Sigmoid colon (tissue), 7 donors: Measurements from ENCODE around the gene TIMM22. TPM values are rescaled to one million over a fixed set of nuclear protein-coding genes. Genes with fewer than 3 reads are reported as not detected.
"Not testable (repeated sequence)": the region's sequence is repeated elsewhere in the genome, so short reads cannot be mapped to it uniquely, and the experiment has no call there.

Source experiments
- DNase-seq: peaks from one replicate; pipeline ENCODE4 v3.0.0-alpha.2; 2019
- H3K27ac ChIP-seq, 4 donors: fragments of 200-600 bp; sonication (generic); one replicate each; pipeline ENCODE4 v1.5.1; 2016 to 2019; ENCODE audit warnings: mild to moderate bottlenecking in 1 of 4
- H3K27me3 ChIP-seq, 3 donors: fragments of 200-600 bp; sonication (generic); one replicate each; pipeline ENCODE4 v1.5.1; 2019; ENCODE audit warnings: mild to moderate bottlenecking in 1 of 3
- H3K36me3 ChIP-seq, 4 donors: fragments of 200-600 bp; sonication (generic); one replicate each; pipeline ENCODE4 v1.5.1; 2016 to 2019
- H3K4me1 ChIP-seq, 4 donors: fragments of 200-600 bp; sonication (generic); one replicate each; pipeline ENCODE4 v1.5.1; 2017 to 2019
- H3K4me3 ChIP-seq, 4 donors: fragments of 200-600 bp; sonication (generic); one replicate each; pipeline ENCODE4 v1.5.1; 2017 to 2019; ENCODE audit warnings: mild to moderate bottlenecking in 2 of 4, moderate library complexity in 1 of 4
- H3K9me3 ChIP-seq, 4 donors: fragments of 200-600 bp in 3 of 4; sonication (generic) in 3 of 4; one replicate each; pipeline versions ENCODE4 v1.5.1 to v1.6.1; 2013 to 2019
- EP300 ChIP-seq, 4 donors: sonication (generic); formaldehyde crosslinking; IDR thresholded peaks; one replicate each; pipeline ENCODE4 v1.6.1; 2017; ENCODE audit warnings: antibody characterized with exemption in 4 of 4
- POLR2A ChIP-seq, 2 donors: fragments of 450-650 bp; IDR thresholded peaks; one replicate each; pipeline ENCODE4 v1.6.1; 2016; ENCODE audit warnings: antibody characterized with exemption in 2 of 2, mild to moderate bottlenecking in 2 of 2, moderate library complexity in 2 of 2
- POLR2AphosphoS5 ChIP-seq, 4 donors: sonication (generic); formaldehyde crosslinking; IDR thresholded peaks; one replicate each; pipeline ENCODE4 v1.6.1; 2017; ENCODE audit warnings: antibody characterized with exemption in 4 of 4
- WGBS, 2 donors: extraction: QIAGEN DNeasy Blood & Tissue Kit; methylation state at CpG; one replicate each; pipeline ENCODE4 v1.1.7; 2013; 5-methylcytosine and 5-hydroxymethylcytosine counted together
- intact Hi-C: fragments of 100-400 bp; cut with DNase I; formaldehyde crosslinking; loops from one replicate; pipeline ENCODE4 v1.15.1; 2023
- polyA plus RNA-seq, 3 donors: library from polyadenylated mRNA; stranded (reverse); fragments of 200-250 nt; gene quantifications; one replicate each; pipeline ENCODE4 v1.2.3, GENCODE V29; 2013
- total RNA-seq, 4 donors: library from RNA; depleted of rRNA; stranded (reverse); fragments of >200 nt; gene quantifications; one replicate each; pipeline ENCODE4 v1.1.0, GENCODE V29; 2016
- TF ChIP-seq, protein P1 (sequence below), 4 experiments: fragments of 450-650 bp in 3 of 4; fragments of 200-600 bp in 1 of 4; IDR thresholded peaks; one replicate each; pipeline ENCODE4 v1.5.1; 2016 to 2019; ENCODE audit warnings: antibody characterized with exemption in 4 of 4, mild to moderate bottlenecking in 3 of 4, moderate library complexity in 2 of 4
- donor health status: healthy with polysubstance abuse.
- donor health status: Bipolar disorder and iron deficiency.
- donor health status: healthy.

Gene TIMM22
- total and polyA plus RNA-seq, 7 donors: 6.0 to 13.6 (median 9.2) TPM

DNA sequence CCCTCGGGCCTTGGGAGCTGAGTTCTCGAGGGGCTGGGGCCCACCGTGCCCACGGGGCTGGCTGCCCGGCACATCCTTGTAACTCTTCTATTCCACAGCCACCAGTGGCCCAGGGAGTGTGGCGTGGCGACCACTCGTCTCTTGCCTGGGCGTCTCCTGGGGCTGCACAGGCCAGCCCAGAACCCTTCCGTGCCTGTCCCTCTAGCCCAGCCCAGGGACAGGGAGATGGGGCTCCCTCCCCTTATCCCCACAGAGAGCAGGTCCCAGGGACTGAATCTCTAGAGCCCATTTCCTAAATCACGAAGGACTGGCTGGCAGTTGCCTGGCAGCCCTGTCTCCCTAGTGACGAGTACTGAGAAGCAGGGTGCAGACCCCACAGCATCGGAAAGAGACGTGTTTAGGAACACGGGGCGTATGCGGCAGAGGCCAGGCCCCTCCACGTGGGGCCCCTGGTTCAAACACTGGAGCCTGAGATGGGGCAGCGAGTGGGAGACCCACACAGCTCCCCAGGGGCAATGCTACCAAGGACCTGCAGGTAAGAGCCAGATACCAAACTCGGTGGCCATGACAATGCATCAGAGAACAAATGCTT is 51.0 kb downstream of the TIMM22 start:
- WGBS, 2 donors: 84 to 89% methylated on average over 20 of the region's 20 CpGs
- no peaks in the 10 kb centered on the region for H3K9me3 ChIP-seq
- peaks cover 0 to 22% (median 6%) of the 10 kb centered on the region in 4 donors for H3K36me3 ChIP-seq
- TF ChIP-seq POLR2A (IDR thresholded peaks at IDR 0.05) (no peak), POLR2AphosphoS5 (IDR thresholded peaks at IDR 0.05) (no peak), EP300 (IDR thresholded peaks at IDR 0.05) (no peak)
- TF ChIP-seq, protein P1, sequence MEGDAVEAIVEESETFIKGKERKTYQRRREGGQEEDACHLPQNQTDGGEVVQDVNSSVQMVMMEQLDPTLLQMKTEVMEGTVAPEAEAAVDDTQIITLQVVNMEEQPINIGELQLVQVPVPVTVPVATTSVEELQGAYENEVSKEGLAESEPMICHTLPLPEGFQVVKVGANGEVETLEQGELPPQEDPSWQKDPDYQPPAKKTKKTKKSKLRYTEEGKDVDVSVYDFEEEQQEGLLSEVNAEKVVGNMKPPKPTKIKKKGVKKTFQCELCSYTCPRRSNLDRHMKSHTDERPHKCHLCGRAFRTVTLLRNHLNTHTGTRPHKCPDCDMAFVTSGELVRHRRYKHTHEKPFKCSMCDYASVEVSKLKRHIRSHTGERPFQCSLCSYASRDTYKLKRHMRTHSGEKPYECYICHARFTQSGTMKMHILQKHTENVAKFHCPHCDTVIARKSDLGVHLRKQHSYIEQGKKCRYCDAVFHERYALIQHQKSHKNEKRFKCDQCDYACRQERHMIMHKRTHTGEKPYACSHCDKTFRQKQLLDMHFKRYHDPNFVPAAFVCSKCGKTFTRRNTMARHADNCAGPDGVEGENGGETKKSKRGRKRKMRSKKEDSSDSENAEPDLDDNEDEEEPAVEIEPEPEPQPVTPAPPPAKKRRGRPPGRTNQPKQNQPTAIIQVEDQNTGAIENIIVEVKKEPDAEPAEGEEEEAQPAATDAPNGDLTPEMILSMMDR (IDR thresholded peaks at IDR 0.05): no peak
- H3K4me3 ChIP-seq: no peak overlapping the region
- H3K27me3 ChIP-seq: no peaks in the 10 kb centered on the region
- DNase-seq: no peak
- peaks cover 3 to 49% (median 39%) of the 10 kb centered on the region in 4 donors for H3K4me1 ChIP-seq
- intact Hi-C loops: loop anchor here (2.0 kb wide), 1 partner anchor 43 kb away; no protein-coding TSS in a partner anchor
- H3K27ac ChIP-seq: peak overlapping the region; percentile 80 to 88 (median 84)

DNA sequence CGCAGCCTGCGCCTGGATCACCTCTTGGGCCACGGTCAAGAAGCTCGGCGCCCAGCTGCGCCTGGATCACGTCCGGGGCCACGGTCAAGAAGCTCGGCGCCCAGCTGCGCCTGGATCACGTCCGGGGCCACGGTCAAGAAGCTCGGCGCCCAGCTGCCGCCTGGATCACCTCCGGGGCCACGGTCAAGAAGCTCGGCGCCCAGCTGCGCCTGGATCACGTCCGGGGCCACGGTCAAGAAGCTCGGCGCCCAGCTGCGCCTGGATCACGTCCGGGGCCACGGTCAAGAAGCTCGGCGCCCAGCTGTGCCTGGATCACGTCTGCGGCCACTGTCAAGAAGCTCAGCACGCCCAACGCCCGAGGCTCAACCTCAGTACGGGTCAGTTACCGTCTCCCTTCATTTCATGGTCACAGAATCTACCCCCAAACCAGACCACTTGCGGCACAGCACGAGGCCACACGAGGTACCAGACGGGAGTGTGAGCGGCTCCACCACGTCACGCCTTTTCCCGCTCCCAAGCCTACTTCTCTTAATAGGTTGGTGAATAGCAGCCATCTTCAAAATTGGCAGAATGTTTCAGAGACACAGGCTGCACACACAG is 51.7 kb downstream of the TIMM22 start:
- H3K36me3 ChIP-seq: peaks cover 2 to 23% (median 9%) of the 10 kb centered on the region in 4 donors
- WGBS, 2 donors: 95% methylated on average over 49 of the region's 49 CpGs

DNA sequence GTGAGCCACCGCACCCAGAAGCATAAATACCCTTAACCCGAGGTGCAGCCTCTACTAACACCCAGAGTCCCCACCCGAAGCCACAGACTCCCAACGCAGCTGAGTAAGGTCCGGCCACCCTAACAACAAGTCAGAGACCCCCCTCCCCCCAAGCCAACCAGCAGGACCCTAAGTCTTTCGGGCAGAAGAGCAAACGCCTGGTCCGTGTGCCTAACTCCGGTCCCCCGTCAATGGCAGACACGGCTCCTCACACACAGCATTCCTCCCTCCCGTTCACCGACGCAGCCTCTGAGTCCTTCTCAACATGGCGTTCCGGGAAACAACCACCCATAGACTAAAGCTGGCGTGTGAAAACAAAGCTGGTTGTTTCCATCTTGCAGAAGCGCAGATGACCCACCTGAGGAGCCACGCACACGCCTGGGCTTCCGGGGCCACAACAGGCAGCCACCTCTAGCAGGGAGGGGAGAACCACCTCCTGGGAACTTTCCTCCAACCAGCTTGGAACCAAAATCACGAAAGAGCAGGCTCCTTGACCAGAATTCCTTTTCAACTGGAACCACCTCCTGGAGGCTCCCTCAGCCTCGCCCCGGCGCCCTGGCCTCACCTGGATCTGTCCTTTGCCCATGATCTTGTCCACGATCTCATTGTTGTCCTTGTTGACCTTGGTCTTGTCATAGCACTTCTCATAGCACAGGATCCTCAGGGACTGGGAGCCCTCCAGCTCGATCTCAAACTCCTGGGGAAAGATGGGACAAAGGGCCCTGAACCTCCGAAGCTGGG is 52.7 kb downstream of the TIMM22 start:
- Histone ChIP-seq H3K4me3 (no peak overlapping the region), H3K4me1 (peaks cover 0 to 33% (median 27%) of the 10 kb centered on the region in 4 donors), H3K36me3 (peaks cover 4 to 29% (median 15%) of the 10 kb centered on the region in 4 donors), H3K27ac (peak overlapping the region in 2 of 4 donors; percentile 9 to 88), H3K9me3 (no peaks in the 10 kb centered on the region), H3K27me3 (no peaks in the 10 kb centered on the region)
- intact Hi-C loops: loop anchor here (10.0 kb wide), 1 partner anchor 255 kb away; no protein-coding TSS in a partner anchor
- 88 to 94% methylated on average over 28 of the region's 28 CpGs for WGBS, 2 donors
- DNase-seq: no peak
- TF ChIP-seq POLR2A (IDR thresholded peaks at IDR 0.05): no peak
- TF ChIP-seq EP300 (IDR thresholded peaks at IDR 0.05): no peak

More for the DNA sequence above, 51.7 kb downstream of the TIMM22 start:
- H3K9me3 ChIP-seq, intact Hi-C loops, DNase-seq, H3K27me3 ChIP-seq, H3K4me3 ChIP-seq: not testable (repeated sequence)
- Histone ChIP-seq H3K27ac (peak overlapping the region; percentile 80 to 88 (median 84)), H3K4me1 (peaks cover 0 to 43% (median 33%) of the 10 kb centered on the region in 4 donors)

DNA sequence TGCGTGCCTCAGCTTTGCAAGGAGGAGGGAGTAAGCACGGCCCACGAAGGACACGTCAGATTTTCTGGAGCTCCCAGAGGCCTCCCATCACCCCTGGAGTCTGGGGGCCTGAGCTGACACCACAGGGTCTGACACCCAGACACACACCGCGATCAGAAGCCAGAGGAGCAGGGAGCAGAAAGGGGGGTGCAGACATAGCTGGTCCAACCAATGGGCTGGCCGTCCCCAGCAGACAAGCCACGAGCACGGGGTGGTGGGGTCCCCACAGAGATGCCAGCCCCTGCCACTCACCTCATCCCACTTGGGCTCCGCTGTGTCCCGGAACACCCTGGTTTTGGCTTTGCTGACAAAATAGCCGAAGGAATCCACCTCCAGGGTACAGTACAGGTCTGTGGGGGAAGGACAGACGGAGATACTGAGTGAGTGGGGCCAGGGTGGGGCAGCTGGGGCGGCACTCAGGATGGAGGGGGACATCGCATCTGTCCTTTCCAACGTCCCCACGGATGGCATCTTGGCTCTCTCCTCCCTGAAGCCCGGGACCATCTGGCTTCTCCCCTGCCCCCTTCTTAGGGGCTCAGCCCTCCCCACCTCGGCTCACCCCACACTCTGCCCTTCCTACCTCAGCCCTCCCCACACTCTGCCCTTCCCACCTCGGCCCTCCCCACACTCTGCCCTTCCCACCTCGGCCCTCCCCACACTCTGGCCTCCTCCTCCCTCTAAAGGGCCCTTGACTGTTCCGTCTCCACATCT is 53.5 kb downstream of the TIMM22 start:
- whole genome bisulfite sequencing, 2 donors: 78 to 89% methylated on average over 22 of the region's 22 CpGs

More for the DNA sequence above, 53.5 kb downstream of the TIMM22 start:
- Histone ChIP-seq H3K4me3 (no peak overlapping the region), H3K4me1 (peaks cover 0 to 33% (median 27%) of the 10 kb centered on the region in 4 donors), H3K9me3 (no peaks in the 10 kb centered on the region), H3K36me3 (peaks cover 4 to 34% (median 18%) of the 10 kb centered on the region in 4 donors), H3K27me3 (no peaks in the 10 kb centered on the region), H3K27ac (peak overlapping the region in 1 of 4 donors; percentile 62)
- TF ChIP-seq, protein P1 (IDR thresholded peaks at IDR 0.05): no peak
- TF ChIP-seq EP300 (IDR thresholded peaks at IDR 0.05) (no peak), POLR2A (IDR thresholded peaks at IDR 0.05) (no peak), POLR2AphosphoS5 (IDR thresholded peaks at IDR 0.05) (no peak)
- intact Hi-C loops: loop anchor here (10.0 kb wide), 1 partner anchor 256 kb away; no protein-coding TSS in a partner anchor
- DNase-seq: no peak
